Nephron progenitor cell (in vitro differentiated cells): ENCODE measurements around the gene CSK.

Experiments used
- DNase-seq: peaks from one replicate; pipeline ENCODE4 v3.0.0; 2021
- H3K27ac Mint-ChIP-seq: 2 replicates; pipeline ENCODE4 v1.8.0; 2021; ENCODE audit warnings: mild to moderate bottlenecking, moderate library complexity, mixed read lengths
- H3K27me3 Mint-ChIP-seq: 2 replicates; pipeline ENCODE4 v1.8.0; 2021; ENCODE audit warnings: mild to moderate bottlenecking, low read depth, mixed read lengths; ENCODE audit not compliant: poor library complexity
- H3K36me3 Mint-ChIP-seq: 2 replicates; pipeline ENCODE4 v1.8.0; 2021; ENCODE audit warnings: low read depth, mixed read lengths
- H3K4me1 Mint-ChIP-seq: 2 replicates; pipeline ENCODE4 v1.8.0; 2021; ENCODE audit warnings: mixed read lengths
- H3K4me3 Mint-ChIP-seq: 2 replicates; pipeline ENCODE4 v1.8.0; 2021; ENCODE audit warnings: mild to moderate bottlenecking, moderate library complexity, mixed read lengths
- H3K9me3 Mint-ChIP-seq: 2 replicates; pipeline ENCODE4 v1.8.0; 2021; ENCODE audit warnings: mild to moderate bottlenecking, moderate library complexity, mixed read lengths
- TF ChIP-seq, protein P1 (sequence below): fragments of 200-600 bp; sonication (generic); IDR thresholded peaks from 2 replicates; pipeline ENCODE4 v1.5.0; 2021; ENCODE audit warnings: antibody characterized with exemption

Gene CSK

DNA sequence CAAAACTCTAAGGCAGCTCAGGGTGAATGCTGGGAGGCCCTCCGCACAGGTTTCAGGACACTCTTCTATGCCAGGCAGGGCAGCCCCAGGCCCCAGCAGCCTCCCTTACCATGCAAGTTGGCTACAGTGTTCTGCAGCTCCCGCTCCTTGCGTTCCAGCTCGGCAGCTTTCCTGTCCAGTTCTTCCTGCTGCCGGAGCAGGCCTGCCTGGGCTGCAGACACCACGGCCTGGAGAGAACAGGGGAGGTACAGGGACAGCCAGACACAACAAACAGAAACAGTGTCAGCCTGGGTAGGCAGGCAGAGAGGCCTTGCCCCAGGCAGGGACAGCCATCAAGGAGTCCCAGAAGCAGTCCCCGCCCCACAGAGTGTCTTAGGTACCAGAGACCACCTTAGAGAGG lies 70.1 kb downstream of the CSK start:
- TF ChIP-seq, protein P1, sequence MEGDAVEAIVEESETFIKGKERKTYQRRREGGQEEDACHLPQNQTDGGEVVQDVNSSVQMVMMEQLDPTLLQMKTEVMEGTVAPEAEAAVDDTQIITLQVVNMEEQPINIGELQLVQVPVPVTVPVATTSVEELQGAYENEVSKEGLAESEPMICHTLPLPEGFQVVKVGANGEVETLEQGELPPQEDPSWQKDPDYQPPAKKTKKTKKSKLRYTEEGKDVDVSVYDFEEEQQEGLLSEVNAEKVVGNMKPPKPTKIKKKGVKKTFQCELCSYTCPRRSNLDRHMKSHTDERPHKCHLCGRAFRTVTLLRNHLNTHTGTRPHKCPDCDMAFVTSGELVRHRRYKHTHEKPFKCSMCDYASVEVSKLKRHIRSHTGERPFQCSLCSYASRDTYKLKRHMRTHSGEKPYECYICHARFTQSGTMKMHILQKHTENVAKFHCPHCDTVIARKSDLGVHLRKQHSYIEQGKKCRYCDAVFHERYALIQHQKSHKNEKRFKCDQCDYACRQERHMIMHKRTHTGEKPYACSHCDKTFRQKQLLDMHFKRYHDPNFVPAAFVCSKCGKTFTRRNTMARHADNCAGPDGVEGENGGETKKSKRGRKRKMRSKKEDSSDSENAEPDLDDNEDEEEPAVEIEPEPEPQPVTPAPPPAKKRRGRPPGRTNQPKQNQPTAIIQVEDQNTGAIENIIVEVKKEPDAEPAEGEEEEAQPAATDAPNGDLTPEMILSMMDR = no peak
- no peak overlapping the region for H3K4me3 Mint-ChIP-seq

More for the DNA sequence above, 70.1 kb downstream of the CSK start:
- H3K4me1 Mint-ChIP-seq = peaks cover 11% of the 10 kb centered on the region
- H3K9me3 Mint-ChIP-seq = no peaks in the 10 kb centered on the region
- no peaks in the 10 kb centered on the region for H3K27me3 Mint-ChIP-seq
- DNase-seq = no peak
- peaks cover 21% of the 10 kb centered on the region for H3K36me3 Mint-ChIP-seq
- H3K27ac Mint-ChIP-seq = no peak overlapping the region
